Globus pallidus (tissue), 1 donor: ENCODE data around the gene KIF16B.
A peak's percentile ranks its signal among the peaks of the same experiment; 100 is the strongest.
"Not testable (repeated sequence)": the region's sequence is repeated elsewhere in the genome, so short reads cannot be mapped to it uniquely, and the experiment has no call there.

Experiments
- DNase-seq: peaks from one replicate; pipeline ENCODE4 v3.0.0-alpha.2; 2015; ENCODE audit warnings: low spot score

KIF16B gene

DNA sequence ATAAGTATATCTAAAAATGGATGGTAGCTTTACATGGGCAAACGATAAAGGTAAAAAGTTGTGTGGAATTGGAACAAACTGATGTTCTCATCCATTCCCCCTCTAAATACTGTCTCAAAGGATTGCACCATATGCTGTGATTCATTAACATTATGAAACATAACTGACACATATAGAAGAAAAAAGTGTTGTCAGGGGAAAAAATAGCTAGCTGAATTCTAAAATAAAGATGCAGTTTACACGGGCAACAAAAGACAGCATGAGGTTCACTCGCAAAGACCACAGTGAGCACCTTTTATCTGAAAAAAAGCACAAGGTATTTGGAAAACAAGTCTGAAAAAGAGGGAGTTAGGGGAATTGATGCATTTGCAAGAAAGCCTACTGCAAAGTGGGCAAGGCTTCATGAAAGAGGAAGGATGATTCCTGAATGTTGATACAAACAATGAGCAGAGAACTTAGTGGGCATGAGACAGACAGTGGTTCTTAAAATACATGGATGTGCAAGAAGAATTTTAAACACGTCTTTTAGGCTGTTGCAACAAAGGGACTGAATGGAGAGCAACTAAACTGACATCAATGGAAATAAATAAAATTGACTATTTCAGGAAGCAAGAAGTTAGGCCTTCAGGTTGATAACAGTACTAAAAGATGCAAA is 280.9 kb downstream of the KIF16B start:
- DNase-seq, result no peak

DNA sequence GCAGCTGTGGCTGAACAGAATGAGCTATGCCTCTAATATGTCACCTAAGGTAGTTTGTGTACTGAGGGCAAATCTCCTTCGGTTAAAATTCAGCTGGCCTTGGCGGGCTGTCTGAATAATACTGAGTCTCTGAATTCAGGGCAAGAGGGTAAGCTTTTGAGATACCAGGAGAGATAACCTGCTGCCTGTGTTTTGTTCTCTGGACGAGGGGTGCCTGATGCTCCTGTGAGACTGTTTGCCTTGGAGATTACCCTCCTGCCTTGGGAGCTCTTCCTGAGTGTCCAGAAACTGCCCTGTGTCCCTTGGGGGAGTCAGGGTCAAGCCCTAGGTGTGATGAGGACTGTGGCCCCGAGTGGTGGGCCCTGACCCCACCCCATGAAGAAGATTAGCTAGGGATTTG is 282.9 kb downstream of the KIF16B start:
- no peak for DNase-seq

DNA sequence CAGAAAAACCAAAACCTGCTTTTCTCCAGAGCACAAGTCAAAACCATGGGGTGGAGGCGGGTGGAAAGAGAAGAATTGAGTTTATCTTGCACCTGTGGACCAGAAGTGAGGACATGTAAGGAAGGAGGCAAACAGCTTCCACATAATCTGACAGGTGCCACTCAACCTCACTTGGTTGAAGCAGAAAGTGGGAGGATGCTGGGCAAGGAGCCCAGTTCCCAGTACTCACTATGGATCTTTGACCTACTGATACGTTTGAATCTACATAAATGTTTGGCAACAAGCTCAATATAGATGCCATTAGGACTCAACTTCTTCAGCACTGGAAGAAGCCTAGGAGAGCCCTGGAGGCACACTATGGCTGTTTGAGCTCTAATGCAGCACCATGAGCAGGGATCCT is 285.5 kb downstream of the KIF16B start:
- DNase-seq, result no peak

DNA sequence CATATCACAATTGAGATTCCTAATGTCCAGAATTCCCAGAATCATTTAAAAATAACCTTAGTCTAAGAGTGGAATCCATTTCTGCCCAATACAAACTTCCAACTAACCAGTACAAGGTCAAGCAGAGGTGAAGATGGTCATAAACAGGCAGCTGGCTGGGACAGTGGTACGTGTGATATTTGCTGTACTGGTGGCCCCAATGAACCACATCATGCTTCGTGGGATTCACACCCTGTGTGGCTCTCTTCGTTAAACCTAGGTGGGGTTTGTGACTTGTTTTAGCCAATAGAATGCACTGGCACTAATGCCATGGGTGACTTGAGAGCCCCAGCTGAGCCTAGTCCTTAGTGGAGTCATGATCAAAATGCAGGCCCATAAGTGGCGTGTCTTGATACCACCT is 286.6 kb downstream of the KIF16B start:
- no peak for DNase-seq

DNA sequence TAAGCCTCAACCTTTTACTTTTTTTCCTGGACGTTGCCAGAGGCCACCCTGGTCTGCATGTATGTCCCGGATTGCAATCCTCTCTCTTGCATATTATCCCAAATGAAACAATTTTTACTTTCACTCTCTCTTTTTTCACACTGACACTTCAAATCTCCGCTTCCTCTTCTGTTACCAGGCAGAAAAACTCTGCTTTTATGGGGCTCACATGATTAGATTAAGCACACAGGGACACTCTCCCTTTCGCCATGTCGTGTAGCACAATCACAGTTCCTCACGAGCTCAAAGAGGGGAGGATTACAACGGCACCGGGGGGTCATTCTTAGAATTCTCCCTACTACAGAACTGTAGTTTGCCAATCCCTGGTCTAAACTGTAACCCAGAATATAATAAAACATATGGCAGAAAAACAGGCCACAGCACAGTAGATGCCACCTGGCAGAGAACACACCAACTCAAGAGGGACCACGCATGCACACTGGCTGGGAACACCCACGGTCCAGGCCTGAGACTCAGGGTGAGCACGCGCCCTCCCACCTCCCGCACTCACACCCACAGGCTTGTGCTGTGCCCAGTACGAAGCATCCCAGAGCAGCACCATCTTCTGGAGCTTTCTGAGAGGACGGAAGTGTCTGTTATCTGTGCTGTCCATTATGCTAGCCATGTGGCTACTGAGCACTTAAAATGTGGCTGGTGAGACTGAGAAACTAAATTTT is 288.7 kb downstream of the KIF16B start:
- no peak for DNase-seq

DNA sequence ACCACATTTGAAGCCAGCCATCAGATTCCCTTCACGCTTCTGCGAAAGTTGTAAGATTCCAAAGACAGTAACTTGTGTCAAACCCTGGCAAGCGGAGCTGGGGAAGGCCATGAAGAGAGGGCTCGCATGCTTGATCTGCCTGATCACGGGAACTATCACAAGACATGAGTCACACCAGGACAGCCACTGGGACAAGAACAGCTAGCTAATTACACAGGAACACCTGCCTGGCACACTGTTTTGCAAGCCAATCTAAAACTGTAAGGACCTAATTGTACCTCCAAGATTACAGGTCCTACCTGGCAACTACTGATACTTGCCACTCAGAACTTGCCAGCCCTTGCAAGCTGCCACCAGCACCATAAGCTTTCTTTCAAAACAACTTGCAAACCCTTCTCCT is 289.3 kb downstream of the KIF16B start:
- DNase-seq, result no peak

DNA sequence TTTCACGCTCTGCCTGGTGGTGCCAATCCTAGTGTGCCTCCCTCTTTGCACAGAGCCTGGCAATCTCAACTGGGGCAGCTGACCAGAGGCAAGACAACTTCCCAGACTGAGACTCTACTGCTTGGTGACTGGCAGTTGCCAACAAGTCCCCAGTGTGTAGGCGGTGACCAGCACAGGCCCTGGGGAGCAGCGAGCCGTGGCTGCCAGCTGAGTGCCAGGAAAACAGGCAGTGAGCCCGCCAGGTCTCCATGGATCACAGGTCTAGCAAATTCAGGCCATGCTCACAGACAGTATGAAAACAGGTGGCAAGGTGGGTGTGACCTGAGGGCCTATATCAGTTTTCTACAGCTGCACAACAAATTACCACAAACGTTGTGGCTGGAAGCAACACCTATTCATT is 289.9 kb downstream of the KIF16B start:
- no peak for DNase-seq

DNA sequence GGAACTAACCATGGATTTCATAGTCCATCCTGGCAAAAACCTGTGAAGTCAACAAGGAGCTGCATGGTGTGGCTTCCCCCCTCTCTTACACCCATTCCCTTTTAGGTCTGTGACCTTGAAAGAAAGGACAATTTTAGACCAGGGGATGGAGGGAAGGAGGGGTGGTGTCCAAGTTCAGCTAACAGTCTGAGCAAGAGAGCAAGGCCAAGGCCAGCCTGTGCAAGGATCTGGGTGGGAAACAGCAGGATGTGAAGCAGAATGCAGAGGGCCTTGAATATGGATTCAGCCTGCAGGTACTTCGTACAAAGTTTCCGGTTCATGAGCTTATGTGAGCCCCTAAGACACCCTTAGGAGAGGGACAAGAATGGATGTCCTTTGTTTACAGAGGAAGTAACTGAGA is 293.0 kb downstream of the KIF16B start:
- no peak for DNase-seq

DNA sequence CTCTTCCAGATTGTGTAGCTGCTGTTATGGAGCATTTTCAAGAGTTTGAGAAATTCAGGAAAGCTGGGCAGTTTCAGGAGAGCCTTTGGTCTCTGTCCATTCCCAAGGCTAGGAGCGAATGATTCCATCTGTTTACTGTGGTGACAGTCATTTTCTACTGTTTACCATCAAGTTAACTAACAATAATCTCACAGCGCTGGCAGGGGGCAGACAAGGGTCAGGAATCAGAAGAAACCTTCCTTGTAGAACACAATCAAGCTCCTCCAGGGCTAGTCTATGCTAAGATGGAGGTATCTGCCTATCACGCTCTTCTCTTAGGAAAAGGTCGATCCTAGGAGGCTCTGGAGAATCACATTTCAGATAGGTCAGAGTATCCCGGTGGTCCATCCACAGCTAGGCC is 293.9 kb downstream of the KIF16B start:
- DNase-seq, result peak; percentile 7

DNA sequence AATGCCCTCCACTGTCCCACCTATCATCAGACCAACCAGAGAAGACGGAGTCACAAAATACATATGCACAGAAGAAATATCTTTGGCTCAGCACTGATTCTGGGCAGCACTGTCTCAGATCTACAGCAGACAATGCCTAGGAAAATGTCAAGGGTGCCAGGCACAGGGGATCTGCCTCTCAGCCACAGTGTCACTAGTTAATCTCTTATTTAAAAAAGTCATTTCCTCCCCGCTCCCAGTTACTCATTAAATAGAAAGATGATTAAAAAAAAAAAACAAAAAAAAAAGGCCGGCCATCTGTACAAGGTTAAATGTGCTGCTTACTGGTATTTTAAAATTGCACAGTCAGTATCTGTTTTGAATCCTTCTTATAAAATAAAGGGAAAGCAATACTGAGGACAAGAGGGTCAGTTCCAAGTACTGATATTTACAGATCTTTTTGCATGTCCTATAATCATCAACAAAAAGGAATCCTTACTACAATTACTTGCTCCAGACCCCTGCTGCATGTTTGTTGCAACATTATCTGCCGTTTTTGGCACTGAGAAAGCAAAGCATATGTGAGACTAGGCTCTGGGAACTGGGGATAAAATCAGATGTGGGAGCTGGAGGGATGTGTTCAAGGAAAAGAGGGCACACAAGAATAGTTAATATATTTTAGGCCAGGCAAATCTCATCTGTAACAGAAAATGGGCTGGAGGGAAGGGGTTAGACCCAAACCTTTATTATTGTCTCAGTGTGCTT is 299.3 kb downstream of the KIF16B start:
- DNase-seq, result no peak

DNA sequence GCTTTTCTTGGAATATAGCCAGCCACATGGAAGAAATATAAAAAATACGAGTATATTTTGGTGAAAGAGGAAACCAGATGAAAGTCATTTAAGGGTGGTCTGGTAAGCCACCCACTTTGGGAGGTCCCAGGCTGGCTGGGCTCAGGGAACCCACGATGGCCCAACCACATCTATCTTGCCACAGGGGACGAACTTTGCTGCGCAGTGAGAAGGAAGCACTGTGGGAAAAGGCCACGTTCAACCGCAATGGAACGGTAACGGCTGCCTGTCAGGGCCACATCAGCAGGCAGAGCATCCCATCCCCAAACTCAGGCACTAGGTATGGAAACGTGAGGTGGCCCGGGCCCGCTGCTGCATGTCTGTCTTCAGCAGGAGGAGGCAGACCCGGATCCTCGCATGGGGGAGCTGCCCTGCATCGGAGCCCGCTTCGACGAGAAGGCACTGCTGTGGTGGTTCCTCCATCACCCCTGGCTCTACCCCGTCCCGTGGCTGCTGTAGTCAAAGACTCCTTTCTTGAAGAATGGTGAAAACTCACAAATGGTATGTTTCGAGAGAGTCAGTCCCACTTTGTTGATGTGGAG is 300.4 kb downstream of the KIF16B start:
- no peak for DNase-seq

DNA sequence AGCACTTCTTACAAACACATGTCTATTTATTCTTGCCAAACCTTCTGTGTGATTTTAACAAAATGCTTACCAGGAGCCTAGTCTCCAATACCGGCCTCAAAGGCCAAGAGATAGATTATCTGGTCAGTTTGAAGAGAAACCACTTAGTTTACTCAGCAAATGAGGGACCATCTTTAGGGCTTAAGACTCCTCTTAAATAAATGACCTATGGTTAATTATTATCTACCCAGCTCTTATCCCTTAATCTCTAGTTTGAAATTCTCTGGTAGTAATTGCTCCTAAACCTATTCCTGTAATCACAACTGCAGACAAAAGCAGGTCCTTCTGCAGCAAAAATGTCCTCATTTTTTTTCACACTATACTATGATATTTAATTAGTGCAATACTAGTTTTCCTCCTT is 301.8 kb downstream of the KIF16B start:
- no peak for DNase-seq

DNA sequence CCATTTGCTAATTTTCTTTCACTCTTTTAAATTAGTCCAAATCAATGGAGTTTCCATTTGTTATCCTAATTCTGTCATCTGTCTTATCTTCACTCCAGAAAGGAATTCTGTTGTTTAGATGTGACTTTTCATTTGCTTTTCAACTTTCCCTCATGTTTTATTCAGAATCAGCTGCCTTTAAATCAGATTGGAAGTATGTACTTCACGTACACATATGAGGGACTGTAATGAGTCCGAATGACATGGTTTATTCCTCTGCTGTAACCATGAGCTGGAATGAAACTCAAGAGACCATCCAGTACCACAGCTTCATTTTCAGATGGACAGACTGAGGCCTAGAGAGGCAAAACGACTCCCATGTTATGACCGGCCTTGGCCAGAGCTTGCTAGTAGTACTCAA is 302.3 kb downstream of the KIF16B start:
- DNase-seq, result no peak

DNA sequence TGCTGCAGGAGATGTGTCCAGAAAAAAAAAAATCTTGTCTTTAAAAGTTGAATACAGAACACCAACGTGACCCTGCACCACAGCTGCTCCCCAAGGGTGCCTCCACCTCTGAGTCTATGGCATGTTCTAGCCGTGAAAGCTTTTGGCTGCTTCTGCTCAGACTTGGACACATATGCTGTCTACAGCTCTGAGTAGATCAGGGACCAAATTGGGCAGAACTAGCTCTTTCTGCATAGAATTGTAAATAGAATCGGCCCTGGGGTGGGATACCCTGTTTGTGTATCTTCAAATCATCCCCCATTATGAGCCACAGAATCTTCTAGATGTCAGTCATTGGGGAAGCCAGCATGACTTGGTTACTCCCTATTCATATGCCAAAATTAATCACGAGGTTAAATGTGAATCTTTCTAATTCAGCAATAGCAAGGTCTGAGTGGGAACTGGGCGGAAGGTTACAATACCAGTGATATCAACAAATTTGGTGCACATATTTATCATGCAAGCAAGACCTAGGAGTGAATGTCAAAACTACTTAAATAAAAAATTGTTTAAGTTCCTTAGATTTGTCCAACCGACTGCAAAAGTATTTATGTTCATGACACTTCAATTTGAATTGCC is 302.8 kb downstream of the KIF16B start:
- DNase-seq, result no peak

DNA sequence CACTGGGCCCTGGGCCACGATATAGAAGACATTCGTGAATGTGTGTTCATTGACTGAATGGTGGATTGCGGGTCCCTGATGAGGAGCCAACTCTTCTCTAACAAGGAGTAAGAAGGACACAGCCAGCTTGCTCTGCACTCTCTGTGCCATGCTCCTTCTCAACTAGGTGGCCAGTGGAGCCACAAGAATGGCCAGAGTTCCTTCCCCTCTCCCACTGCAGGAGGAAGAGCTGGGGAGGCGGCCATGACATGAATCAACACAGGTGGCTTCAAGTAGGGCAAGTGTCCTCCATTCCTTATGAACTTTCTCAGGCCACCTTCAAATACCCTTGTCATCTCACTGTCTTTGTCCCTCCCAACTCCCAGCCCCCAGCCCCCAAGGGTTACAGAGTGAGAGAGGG is 305.7 kb downstream of the KIF16B start:
- DNase-seq, result no peak

DNA sequence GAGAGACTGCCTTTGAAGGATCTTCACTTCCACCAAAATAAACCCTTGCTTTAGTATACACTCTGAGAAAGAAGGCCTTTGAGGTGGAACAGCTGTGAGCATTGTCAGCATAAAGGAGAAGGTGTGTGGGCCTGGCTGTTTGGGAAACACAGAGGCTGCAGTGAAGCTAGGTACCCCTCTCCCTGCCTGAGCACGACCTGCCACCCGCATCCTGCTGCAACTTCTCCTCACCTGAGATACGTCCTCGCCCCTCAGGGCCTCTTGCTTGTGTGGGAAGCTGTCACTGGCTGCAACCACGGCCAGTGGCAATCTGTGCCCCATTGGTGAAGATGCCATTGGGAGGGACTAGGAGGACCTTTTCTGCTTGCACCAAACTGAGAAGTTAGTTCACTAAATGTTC is 307.9 kb downstream of the KIF16B start:
- DNase-seq, result no peak

DNA sequence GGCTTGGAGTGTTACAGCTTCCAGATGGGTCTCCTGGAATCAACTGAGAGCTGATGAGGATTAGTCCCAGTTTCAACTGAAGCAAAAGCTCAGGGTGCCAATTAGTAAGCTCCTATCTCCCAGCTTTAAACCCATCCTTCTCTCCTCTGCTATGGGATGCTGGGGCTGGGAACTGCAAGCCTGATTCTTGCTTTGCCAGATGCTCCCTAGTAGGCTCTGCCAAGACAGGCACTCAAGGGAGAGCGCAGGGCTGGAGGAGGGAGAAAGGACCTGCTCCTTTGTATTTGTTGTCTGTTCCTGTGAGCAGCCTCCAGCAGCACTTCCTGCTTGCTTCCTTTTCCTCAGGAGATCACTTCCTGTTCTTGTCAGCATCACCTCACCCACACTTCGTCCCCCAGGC is 309.7 kb downstream of the KIF16B start:
- DNase-seq, result no peak

DNA sequence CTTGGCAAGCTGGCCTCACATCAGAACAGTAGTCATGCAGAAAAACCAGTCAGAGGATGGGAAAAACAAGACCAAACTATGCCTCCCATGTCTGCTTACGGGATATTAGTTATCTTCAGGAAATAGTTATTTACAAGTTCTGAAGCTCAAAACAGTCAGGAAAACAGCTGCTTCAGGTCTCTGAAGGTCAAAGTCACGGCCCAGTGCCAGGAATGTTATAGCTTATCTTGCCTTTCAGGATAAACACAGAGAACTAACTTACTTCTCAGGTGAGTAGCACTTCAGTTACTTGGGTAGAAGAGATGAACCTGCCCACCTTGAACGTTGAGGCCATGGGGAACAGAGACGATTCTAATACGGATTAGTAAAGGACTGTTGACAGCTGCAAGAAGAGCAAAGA is 310.7 kb downstream of the KIF16B start:
- DNase-seq, result no peak

DNA sequence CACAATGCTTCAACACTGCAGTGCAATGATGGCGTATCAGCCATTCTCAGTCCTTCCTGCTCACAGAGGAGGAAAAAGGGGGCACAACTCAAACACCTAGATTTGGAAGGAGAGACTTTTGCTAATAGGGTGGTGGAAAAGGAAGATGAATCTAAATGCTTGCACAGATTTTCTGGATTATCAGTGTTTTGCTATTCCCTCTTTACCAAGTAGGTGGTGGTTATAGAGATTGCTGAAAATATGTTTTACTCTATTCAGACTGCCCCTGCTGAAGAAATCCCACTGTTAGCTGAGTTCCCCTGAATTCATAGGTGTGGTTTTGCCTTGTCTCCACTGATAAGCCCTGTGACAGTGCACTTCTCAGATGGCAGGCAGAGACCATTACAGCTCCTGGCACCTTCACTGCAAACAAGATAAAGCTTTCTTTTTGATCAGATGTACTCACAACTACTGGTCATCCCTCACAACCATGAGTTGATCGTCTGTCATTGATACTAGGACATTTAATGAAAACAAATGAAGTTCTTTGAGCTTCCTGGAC is 311.4 kb downstream of the KIF16B start:
- DNase-seq, result no peak

DNA sequence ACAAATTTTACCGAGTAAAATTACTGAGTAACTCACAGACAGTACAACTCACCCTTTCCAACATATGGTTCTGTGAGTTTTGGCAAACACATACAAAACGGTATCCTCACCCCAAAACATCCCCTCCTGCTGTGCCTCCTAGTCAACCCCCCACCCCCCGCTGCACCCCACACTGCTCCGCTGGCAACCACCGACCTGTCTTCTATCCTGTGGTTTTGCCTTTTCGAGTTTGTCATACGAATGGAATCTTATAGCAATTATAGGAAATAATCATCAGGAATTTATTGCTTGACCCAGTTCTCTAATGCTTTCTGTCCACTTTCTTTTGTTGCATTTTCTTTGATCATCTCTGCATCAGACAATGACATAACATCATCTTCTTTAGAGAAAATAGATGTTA is 312.3 kb downstream of the KIF16B start:
- no peak for DNase-seq

DNA sequence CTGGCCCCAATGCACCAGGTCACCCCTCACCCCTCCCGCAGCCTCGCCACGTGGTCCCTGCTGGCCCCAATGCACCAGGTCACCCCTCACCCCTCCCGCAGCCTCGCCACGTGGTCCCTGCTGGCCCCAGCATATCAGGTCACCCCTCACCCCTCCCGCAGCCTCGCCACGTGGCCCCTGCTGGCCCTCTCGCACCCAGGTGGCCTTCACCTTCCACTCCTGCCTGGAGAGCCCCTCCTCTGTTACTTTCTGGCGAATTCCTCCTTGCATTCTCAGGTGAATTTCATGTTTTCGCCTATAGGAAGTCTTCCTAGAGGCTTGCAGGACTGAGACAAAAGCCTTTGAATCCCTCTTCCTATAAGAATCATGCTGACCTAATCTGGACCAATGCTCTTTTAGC is 313.1 kb downstream of the KIF16B start:
- not testable (repeated sequence) for DNase-seq

DNA sequence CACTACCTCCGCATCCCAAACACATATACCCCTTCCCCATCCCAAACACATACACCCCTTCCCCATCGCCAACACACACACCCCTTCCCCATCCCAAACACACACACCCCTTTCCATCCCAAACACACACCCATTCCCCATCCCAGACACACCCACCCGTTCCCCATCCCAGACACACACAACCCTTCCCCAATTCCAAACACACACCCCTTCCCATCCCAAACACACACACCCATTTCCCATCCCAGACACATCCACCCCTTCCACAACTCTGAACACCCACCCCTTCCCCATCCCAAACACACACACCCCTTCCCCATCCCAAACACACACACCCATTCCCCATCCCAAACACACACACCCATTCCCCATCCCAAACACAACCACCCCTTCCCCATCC is 314.5 kb downstream of the KIF16B start:
- no peak for DNase-seq
